HG03139 (cell line): ENCODE data around the gene NUAK2.

Experiments
- ATAC-seq: cut with Tn5 transposase; IDR thresholded peaks from one replicate; pipeline ENCODE4 v1.9.1; 2021; ENCODE audit not compliant: unreplicated experiment

NUAK2 gene

DNA sequence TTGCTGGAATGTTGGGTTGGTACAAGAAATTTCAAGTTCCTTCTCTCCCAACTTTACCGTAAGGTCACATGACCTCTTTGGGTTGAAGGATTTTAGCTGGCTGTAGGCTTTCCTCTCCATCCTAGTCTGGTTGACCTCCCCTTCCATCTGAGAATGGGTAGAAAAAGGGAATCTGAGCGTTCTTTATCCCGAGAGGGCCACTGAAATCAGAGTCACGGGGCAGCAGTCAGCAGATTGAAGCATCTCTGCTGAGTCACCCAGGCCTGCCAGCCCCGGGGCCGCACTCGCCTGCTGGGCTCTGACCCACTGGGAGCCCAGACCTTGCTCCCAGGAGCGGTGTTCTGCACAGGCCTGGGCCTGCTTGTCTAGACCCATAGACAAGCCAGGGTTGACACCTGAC, 62.8 kb downstream of the NUAK2 start:
- ATAC-seq = no peak

DNA sequence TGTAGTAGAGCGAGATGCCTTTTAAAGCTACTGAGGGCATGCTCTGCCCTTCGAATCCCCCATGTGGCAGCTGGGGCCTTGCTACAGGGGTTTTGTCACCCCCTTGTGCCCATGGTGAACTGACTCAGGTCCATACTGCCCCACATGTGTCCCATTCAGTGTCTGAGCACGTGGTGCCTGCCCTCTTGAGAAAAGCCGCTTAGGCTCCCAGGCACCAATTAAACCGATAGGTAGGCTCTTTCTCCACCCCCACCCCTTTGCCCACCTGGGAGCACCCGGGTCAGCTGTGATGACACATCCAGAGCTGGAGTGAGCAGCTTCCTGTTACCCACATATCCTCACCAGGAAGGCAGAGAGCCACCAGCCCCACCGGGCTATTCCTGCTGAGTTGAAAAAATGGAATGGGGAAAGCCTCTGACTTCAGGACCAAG, 63.3 kb downstream of the NUAK2 start:
- no peak for ATAC-seq

GRCh38 chr1:205257735-205258134, 63.8 kb downstream of the NUAK2 start:
- no peak for ATAC-seq

DNA sequence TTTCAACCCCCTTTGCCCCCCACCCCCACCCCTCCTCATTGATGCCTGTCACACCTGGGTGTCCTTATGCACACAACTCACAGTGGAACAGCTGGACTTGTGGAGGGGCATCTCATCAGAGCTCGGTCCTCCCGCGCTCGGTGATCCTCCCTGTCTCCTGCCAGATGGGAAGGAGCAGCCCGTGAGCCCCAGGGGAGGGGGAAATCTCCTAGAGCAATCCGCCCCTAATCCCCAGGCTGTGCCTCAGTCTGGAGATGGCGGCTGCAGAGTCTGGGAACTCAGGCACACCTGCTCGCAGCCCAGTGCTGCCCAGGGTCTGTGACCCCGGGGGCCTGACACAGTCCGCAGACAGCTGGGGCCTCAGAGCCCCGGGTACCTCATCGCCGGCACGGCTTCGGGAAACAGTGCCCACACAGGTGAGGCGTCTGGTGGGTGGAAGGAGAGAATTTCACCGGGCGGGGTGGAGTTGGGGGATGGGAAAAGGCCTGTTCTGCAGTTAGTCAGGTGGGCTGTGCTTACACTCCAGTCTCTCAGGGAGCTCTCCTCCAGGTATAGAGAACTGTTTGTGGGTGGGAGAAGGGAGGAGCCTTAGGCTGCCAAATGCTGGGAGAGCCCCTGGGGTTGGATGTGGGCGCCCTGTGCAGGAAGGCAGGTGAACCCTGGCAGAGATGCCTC, 64.5 kb downstream of the NUAK2 start:
- ATAC-seq = no peak

DNA sequence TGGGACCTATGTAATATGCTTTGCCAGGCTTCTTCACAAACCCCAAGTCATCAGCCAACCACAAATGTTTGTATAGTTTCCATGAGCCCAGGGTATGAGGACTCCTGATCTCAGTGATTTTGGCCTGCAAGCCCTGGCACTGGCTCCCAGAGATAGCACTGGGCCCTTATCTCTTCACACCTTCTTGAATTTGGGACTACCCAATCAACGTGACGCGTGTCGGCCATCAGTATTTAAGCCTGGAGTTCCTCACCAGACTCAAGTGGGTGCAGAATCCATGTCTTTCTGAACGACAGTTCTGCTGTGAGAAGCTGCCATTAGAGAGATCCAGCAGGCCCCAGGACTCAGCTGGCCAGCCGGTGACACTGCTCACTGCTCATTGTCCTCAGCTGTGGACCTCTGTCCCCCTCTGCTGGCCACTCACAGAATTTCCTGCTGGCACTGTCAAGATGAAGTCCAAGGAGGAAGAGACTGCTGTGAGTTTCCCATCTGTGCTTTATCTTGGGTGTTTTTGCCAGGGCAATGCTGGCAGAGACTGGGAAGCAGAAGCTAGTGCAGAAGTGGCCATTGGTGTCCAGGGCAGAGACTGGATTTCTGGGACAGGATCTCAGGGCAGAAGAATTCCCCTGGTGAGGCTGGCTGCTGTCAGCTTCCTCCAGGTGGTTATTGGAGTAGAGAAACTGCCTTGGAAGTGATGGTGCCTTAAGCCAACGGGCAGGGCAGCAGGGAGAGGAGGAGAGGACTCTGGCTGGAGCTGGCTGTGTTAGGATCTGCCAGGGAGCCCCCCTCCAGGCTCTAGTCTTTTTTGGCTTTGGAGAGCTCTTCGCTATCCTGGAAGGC, 65.4 kb downstream of the NUAK2 start:
- no peak for ATAC-seq
